NCI-H446 (cell line): ENCODE results near the gene PRPH2.
"Not testable (repeated sequence)": the region's sequence is repeated elsewhere in the genome, so short reads cannot be mapped to it uniquely, and the experiment has no call there.

Experiments
- DNase-seq, 2 experiments: peaks; one replicate each; lab custom pipeline; 2025; lab: John Stamatoyannopoulos, UW

The PRPH2 gene

GRCh38 chr6:42698217-42698616, 24.2 kb downstream of the PRPH2 start:
- DNase-seq, result no peak

- DNase-seq, result no peak
Measured at GRCh38 chr6:42697268-42697655, 25.1 kb downstream of the PRPH2 start.

DNA sequence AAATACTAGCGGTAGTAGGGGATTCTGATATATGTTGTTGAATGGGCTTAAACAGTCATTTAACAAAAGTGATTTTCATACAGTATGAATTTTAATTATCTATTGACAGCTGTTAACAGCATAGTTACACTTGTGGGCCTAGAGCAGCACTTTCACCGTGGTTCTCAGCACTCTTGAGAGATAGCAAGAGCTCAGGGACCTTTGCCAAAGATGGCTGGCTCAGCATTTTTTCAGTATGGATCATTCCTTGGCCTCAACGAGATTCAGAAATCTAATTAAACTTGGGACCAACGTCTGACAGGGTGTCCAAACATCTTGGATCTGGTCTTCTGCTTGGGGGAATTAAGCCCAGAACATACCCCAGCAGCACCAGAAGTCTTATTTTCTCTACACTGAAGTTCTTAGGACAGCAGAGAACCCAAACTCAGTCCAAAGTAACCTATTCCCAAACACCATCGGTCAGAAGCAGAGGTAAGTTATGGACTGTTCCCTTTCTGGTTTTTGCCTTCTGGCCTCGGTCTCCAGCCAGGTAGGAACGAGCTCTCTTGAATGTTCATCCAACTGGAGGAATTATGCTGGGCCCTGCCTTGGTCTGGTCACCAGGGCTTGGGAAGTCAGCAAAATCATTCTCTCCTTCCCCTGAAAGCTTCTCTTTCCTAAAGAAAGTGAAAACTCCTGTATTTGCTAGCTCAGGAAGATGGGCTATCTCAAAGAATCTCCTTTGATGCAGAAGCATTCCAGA, 25.7 kb downstream of the PRPH2 start:
- DNase-seq, result peak in 1 of 2 experiments; percentile 7

DNA sequence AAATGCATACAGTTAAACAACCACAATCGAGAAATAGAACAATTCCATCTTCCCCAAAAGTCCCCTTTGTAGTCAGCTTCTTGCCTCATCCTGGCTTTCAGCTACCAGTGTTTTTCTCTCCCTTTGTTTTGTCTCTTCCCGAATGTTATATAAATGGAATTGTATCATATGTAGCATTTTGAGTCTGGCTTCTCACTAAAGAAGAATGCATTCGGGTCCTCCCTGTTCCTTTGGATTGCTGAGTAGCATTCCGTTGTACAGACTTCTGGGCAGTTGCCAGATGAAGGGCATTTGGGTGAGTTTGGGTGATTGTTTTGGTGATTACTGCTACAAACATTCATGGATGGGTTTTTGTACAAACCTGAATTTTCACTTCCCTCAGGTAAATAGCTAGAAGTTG, 27.8 kb downstream of the PRPH2 start:
- DNase-seq, result no peak

DNA sequence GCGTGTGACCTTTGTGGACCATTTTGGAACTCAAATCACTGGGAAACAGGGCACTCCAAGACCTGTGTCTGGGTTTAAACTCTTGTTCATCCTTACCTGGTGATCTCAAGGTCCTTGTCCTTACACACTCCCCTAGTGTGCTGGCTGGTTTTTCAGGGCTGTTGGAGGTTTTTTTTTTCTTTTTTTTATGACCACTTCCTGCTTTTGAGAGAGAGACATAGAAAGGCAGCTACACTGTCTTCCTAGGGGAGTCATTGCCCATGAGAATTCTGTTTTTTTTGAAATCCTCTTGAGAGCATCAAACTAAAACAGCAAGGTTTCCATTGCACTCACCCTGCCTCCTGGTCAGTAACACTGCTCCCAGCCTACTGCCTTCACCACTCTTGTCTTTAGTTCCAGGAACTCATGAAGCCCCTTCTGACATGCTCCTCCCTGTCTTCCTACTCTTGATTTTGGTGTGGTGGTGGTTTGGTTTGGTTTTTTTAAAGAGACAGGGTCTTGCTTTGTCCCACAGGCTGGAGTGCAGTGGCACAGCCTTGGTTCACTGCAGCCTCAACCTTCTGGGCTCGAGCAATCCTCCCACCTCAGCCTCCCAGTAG, 28.6 kb downstream of the PRPH2 start:
- DNase-seq, result no peak

GRCh38 chr6:42692137-42692911, 30.1 kb downstream of the PRPH2 start:
- no peak for DNase-seq

- DNase-seq, result no peak
Measured at GRCh38 chr6:42690872-42691271, 31.5 kb downstream of the PRPH2 start.

- DNase-seq, result no peak
Measured at GRCh38 chr6:42690151-42690702, 32.2 kb downstream of the PRPH2 start.

- DNase-seq, result no peak
Measured at GRCh38 chr6:42689371-42689770, 33.0 kb downstream of the PRPH2 start.

- DNase-seq, result no peak
Measured at GRCh38 chr6:42688281-42688680, 34.1 kb downstream of the PRPH2 start.

- no peak for DNase-seq
Measured at GRCh38 chr6:42679358-42679757, 43.0 kb downstream of the PRPH2 start.

DNA sequence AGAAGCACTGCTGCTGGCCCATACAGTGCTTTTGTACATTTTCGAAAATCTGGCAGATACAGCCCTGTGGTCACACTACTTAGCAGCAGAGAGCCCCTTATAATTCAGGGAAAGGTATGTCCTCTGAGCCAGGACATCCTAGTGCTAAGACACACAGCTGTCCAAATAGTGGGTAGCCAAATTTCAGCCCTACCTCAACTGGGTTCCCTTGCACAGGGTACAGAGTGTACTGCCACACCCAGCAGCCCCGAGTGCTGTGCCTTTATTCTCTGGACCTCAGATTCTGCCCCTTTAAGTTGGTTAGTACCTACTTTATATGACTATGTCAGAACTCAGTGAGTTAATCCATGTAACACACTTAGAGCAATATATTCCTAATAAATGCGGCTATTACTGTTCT, 47.6 kb downstream of the PRPH2 start:
- DNase-seq, result no peak

DNA sequence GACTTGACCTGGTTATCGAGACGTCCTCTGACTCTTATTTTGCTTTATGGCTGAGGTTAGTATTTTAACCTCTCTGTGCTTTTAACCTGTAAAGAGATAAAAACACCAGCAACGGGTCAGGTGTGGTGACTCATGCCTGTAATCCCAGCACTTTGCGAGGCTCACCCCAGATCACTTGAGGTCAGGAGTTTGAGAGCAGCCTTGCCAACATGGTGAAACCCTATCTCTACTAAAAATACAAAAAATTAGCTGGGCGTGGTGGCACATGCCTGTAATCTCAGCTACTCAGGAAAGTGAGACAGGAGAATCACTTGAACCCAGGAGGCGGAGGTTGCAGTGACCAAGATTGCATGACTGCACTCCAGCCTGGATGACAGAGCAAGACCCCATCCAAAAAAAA, 48.0 kb downstream of the PRPH2 start:
- DNase-seq, result not testable (repeated sequence)

DNA sequence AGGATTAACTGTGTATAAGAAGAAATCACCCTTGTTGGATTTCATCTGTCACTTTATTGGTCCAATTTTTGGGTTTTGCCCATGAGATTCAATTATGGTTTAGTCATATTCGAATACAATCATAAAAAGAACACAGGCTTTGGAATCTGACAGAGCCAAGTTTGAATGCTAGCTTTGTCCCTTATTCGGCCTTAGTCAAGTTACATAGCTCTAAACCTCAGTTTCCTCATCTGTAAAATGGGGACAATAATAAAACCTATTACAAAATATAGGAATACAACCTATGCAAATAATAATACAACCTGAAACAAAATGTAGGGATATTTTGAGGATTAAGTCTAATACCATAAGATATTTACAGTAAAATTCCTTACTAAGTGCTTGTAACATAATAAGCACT, 57.7 kb downstream of the PRPH2 start:
- no peak for DNase-seq

- peak; percentile 73 to 78 for DNase-seq
Measured at GRCh38 chr6:42661540-42662153, 60.8 kb downstream of the PRPH2 start.

- DNase-seq, result no peak
Measured at GRCh38 chr6:42659806-42660205, 62.6 kb downstream of the PRPH2 start.

GRCh38 chr6:42653851-42654250, 68.5 kb downstream of the PRPH2 start:
- DNase-seq, result no peak

GRCh38 chr6:42652024-42652746, 70.2 kb downstream of the PRPH2 start:
- no peak for DNase-seq
